ENCODE data around the gene PLLP.

PLLP gene

GRCh38 chr16:57225978-57226377 lies 58.5 kb downstream of the PLLP start:
- no peak for DNase-seq (ENCODE audit: low read depth)

GRCh38 chr16:57224651-57225335 lies 59.7 kb downstream of the PLLP start:
- DNase-seq (ENCODE audit: low read depth): no peak

DNA sequence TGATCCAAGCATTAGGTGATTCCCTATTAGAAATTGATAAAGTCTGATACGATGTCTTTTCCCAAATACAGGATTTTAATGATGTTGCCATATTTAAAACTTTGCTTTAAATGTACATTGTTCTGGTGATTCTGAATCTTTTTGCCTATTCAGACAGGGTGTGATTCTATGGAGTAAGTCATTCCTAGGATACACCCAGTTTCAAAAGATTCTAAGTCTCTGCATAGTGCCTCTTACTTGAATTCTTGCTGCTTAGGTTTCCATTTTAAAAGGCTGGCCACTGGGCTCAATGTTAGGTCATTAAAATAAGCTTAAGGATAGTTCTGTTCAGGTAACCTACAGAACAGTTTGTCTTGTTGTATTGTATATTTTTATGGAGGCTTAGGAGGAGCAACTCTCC lies 61.4 kb downstream of the PLLP start:
- DNase-seq (ENCODE audit: low read depth): no peak

GRCh38 chr16:57216968-57217367 lies 67.5 kb downstream of the PLLP start:
- no peak for DNase-seq (ENCODE audit: low read depth)

DNA sequence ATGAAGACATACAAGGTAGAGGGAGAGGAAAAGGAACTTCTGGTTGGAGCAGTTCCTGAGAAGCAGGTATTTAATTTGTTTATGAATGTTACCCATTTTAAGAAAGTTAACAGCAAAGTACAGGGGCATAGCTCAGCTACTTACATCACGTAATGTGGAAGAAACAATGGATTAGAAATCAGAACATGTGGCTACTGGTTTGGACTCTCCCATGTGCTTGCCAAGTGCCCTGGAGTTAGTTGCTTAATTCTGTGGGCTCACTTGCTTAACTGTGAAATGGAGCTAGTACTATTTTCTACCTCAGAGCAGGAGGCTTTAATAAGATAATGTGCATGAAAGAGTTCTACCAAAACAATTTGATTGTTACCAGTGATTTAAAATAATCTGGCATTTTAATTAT lies 71.0 kb downstream of the PLLP start:
- no peak for DNase-seq (ENCODE audit: low read depth)

DNA sequence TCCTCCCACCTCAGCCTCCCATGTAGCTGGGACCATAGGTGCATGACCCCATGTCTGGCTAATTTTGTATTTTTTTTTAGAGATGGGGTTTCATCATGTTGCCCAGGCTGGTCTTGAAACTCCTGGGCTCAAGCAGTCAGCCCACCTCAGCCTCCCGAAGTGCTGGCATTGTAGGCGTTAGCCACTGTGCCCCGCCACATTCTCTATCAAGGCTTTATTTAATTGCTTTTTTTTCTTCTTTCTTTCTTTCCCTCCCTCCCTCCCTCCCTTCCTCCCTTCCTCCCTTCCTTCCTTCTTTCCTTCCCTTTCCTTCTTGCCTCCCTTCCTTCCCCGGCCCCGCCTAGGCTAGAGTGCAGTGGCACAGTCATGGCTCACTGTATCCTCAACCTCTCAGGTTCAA lies 74.7 kb downstream of the PLLP start:
- DNase-seq (ENCODE audit: low read depth): no peak

DNA sequence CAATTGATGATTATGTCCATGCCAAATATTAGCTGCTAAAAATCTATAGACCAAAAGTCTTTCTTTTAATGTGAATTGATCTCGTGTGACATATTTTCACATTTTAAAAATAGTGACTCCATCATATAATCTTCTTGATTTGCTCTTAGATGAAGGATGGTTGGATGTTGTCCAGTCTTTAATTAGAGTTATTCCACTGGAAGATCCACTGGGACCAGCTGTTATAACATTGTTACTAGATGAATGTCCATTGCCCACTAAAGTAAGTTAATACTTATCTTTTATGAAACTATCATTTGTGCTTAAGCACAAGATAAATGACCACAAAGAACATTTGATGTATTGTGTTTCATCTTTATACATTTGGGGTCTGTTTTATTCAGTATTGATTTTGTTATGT lies 75.5 kb downstream of the PLLP start:
- DNase-seq (ENCODE audit: low read depth): no peak
